IMR-90 (cell line): Measurements from ENCODE around the gene GGA2. TPM values are rescaled to one million over a fixed set of nuclear protein-coding genes. Genes with fewer than 3 reads are reported as not detected.

Experiments
- ATAC-seq: fragments of 200-7000 bp; cut with Tn5 transposase; 2 replicates; pipeline ENCODE4 v1.9.1; 2020; ENCODE audit warnings: low read depth, mild to moderate bottlenecking, moderate library complexity
- BruUV-seq: library from RNA; stranded (reverse); fragments of 400-500 nt; replicated peaks from 2 replicates; lab custom pipeline; 2021; lab: Mats Ljungman, UMichigan
- CTCF ChIA-PET: fragments of 300-600 bp; formaldehyde crosslinking; extraction: SDS; loops from one replicate; lab custom pipeline; 2021; ENCODE audit warnings: antibody characterized with exemption; lab: Yijun Ruan, JAX
- POLR2A ChIA-PET: fragments of 300-600 bp; sonication (Branson Sonifier 250); formaldehyde crosslinking; loops from one replicate; lab custom pipeline; 2022; ENCODE audit warnings: antibody characterized with exemption; ENCODE audit not compliant: unreplicated experiment; lab: Charles Lee
- DNase-seq: peaks from one replicate; pipeline ENCODE4 v3.0.0; 2013
- H2AFZ ChIP-seq: replicated peaks from 2 replicates; pipeline ENCODE3; 2013; ENCODE audit warnings: low read length, mild to moderate bottlenecking; ENCODE audit not compliant: poor library complexity
- H2AK5ac ChIP-seq: 2 replicates; pipeline ENCODE4 v1.6.1; 2013; ENCODE audit warnings: low read depth, low read length, inconsistent platforms
- H2AK9ac ChIP-seq: replicated peaks from 2 replicates; pipeline ENCODE3; 2013; ENCODE audit warnings: mild to moderate bottlenecking, low read depth, low read length, moderate library complexity; ENCODE audit not compliant: poor library complexity
- H2BK120ac ChIP-seq: 2 replicates; pipeline ENCODE4 v1.6.1; 2013; ENCODE audit warnings: low read depth, low read length, inconsistent platforms
- H2BK15ac ChIP-seq: 3 replicates; pipeline ENCODE4 v1.6.1; 2013; ENCODE audit warnings: low read depth, low read length, inconsistent platforms
- H2BK20ac ChIP-seq: 2 replicates; pipeline ENCODE4 v1.6.1; 2013; ENCODE audit warnings: low read depth, mild to moderate bottlenecking, inconsistent platforms, low read length, moderate library complexity
- H2BK5ac ChIP-seq: 2 replicates; pipeline ENCODE4 v1.6.1; 2013; ENCODE audit warnings: mild to moderate bottlenecking, low read depth, low read length, inconsistent platforms; ENCODE audit not compliant: poor library complexity, severe bottlenecking
- H3K14ac ChIP-seq: replicated peaks from 2 replicates; pipeline ENCODE4 v1.6.1; 2013; ENCODE audit warnings: low read depth, low read length, inconsistent platforms
- H3K18ac ChIP-seq: 2 replicates; pipeline ENCODE4 v1.6.1; 2013; ENCODE audit warnings: low read depth, low read length, control low read depth
- H3K23ac ChIP-seq: 2 replicates; pipeline ENCODE4 v1.6.1; 2013; ENCODE audit warnings: low read depth, low read length, inconsistent platforms
- H3K27ac ChIP-seq: 2 replicates; pipeline ENCODE4 v1.5.1; 2013; ENCODE audit warnings: mild to moderate bottlenecking, control low read depth, low read length; ENCODE audit not compliant: insufficient read depth
- H3K27me3 ChIP-seq: 2 replicates; pipeline ENCODE4 v1.6.1; 2013; ENCODE audit warnings: low read length; ENCODE audit not compliant: control insufficient read depth, insufficient read depth
- H3K36me3 ChIP-seq: 2 replicates; pipeline ENCODE4 v1.6.1; 2013; ENCODE audit warnings: low read length, mixed read lengths; ENCODE audit not compliant: control insufficient read depth, insufficient read depth
- H3K4ac ChIP-seq: 2 replicates; pipeline ENCODE4 v1.6.1; 2013; ENCODE audit warnings: low read depth, low read length, inconsistent platforms
- H3K4me1 ChIP-seq: 2 replicates; pipeline ENCODE4 v1.6.1; 2013; ENCODE audit warnings: low read length, mixed read lengths; ENCODE audit not compliant: control insufficient read depth, insufficient read depth
- H3K4me2 ChIP-seq: 2 replicates; pipeline ENCODE4 v1.6.1; 2013; ENCODE audit warnings: low read depth, mild to moderate bottlenecking, control low read depth, low read length, moderate library complexity
- H3K4me3 ChIP-seq: 2 replicates; pipeline ENCODE4 v1.5.1; 2013; ENCODE audit warnings: low read depth, mild to moderate bottlenecking, control low read depth, low read length, moderate library complexity; ENCODE audit not compliant: insufficient read depth
- H3K56ac ChIP-seq: 2 replicates; pipeline ENCODE4 v1.6.1; 2013; ENCODE audit warnings: low read length, inconsistent platforms; ENCODE audit not compliant: insufficient read depth; ENCODE audit errors: extremely low read depth
- H3K79me1 ChIP-seq, 2 experiments: 2 replicates each; pipeline ENCODE4 v1.6.1; 2013; ENCODE audit warnings: low read length in 2 of 2, inconsistent platforms in 1 of 2, low read depth in 1 of 2
- H3K9ac ChIP-seq: 2 replicates; pipeline ENCODE4 v1.6.1; 2013; ENCODE audit warnings: low read depth, low read length, control low read depth
- H3K9me1 ChIP-seq: 2 replicates; pipeline ENCODE4 v1.6.1; 2013; ENCODE audit warnings: low read length, inconsistent platforms; ENCODE audit not compliant: insufficient read depth
- H3K9me3 ChIP-seq: 2 replicates; pipeline ENCODE4 v1.6.1; 2013; ENCODE audit warnings: low read length; ENCODE audit not compliant: control insufficient read depth, insufficient read depth
- H4K20me1 ChIP-seq: 2 replicates; pipeline ENCODE4 v1.6.1; 2013; ENCODE audit warnings: low read length, inconsistent platforms; ENCODE audit not compliant: insufficient read depth
- H4K5ac ChIP-seq: 2 replicates; pipeline ENCODE4 v1.6.1; 2013; ENCODE audit warnings: mild to moderate bottlenecking, low read depth, low read length, control low read depth
- H4K8ac ChIP-seq, 2 experiments: 2 replicates each; pipeline ENCODE4 v1.6.1; 2013; ENCODE audit warnings: low read depth in 2 of 2, low read length in 2 of 2, control low read depth in 1 of 2, inconsistent platforms in 1 of 2
- H4K91ac ChIP-seq: 2 replicates; pipeline ENCODE4 v1.6.1; 2013; ENCODE audit warnings: low read depth, low read length, inconsistent platforms; ENCODE audit not compliant: insufficient read depth
- BHLHE40 ChIP-seq: fragments of 150-350 bp; IDR thresholded peaks from 2 replicates; pipeline ENCODE4 v1.6.1; 2016; ENCODE audit warnings: mild to moderate bottlenecking, low read depth, low read length
- CEBPB ChIP-seq: IDR thresholded peaks from 2 replicates; pipeline ENCODE4 v1.6.1; 2012; ENCODE audit warnings: low read depth, low read length, improper control_type of control experiment
- POLR2A ChIP-seq: IDR thresholded peaks from 2 replicates; pipeline ENCODE4 v1.6.1; 2012; ENCODE audit warnings: mild to moderate bottlenecking, low read depth, low read length
- WGBS, 2 experiments: methylation state at CpG; one replicate each; pipeline versions ENCODE4 v1.1.5 to v1.1.7; 2013; ENCODE audit warnings: missing lambda C conversion rate in 2 of 2; ENCODE audit not compliant: insufficient read length in 1 of 2; ENCODE audit errors: extremely low coverage in 2 of 2; 5-methylcytosine and 5-hydroxymethylcytosine counted together
- dilution Hi-C: fragments of 300-500 bp; cut with HindIII; formaldehyde crosslinking; loops from one replicate; pipeline ENCODE4 v1.14.3; 2018; ENCODE audit warnings: low sequenced_read_pairs; ENCODE audit not compliant: unreplicated experiment
- in situ Hi-C: fragments of 300-500 bp; cut with MboI; formaldehyde crosslinking; loops from 3 replicates; pipeline ENCODE4 v1.14.3; 2019; ENCODE audit warnings: low sequenced_read_pairs, inconsistent platforms, mixed read lengths
- intact Hi-C: fragments of 100-400 bp; cut with micrococcal nuclease; formaldehyde crosslinking; loops from 2 replicates; pipeline ENCODE4 v1.10.0; 2022
- polyA plus RNA-seq, 3 experiments: library from polyadenylated mRNA; depleted of rRNA; stranded (reverse); fragments of >200 nt; gene quantifications; 2 replicates each; pipeline ENCODE4 v1.2.3, GENCODE V29; 2012; ENCODE audit warnings: low replicate concordance in 1 of 3
- total RNA-seq: library from RNA; depleted of rRNA; stranded (reverse); fragments of >200 nt; gene quantifications from 2 replicates; pipeline ENCODE4 v1.2.3, GENCODE V29; 2012

GGA2 gene
- total and polyA plus RNA-seq, 2 of the 4 experiments (the other 2 are of a cell fraction), result 16.5 to 30.1 TPM

DNA sequence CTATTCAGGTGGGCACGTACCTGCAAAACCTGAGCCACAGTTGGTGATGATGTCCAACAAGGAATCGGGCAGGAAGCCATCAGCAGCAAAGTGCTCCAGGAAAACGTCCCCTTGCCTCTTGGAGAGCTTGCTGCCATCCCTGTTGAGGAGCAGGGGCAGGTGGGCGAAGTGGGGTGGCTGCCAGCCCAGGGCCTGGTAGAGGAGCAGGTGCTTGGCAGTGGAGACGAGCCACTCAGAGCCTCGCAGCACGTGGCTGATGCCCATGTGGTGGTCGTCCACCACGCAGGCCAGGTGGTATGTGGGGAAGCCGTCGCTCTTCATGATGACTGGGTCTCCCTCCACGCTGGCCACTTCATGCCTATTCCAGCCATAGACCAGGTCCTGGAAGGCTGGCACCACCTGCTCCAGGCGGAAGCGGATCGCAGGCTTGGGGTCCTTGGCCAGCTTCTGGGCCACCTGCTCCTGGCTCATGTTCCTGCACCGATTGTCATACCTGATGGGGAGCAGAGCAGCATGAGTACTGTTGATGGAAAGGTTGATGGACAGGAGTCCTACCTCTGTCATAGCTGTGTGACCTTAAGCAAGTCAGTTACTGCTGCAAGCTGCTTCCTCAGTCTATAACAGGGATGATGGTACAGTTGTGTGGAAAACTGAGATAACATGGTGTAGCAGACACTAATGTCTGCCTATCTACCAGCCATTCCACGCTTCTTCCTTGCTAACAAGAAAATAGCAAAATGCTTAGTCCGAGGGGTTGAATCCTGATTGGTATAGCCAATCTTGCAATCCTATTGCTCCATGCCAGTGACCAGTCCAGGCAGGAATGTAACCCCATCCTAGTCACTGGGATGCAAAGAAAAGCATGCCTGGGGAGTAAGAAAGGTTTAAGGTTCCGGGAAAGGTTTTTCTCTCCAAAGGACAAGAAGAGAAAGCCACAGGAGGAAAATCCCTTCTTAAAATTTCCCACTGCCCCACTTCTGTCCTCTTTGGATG lies 24.9 kb upstream of the GGA2 start:
- no peak overlapping the region for H3K4me3 ChIP-seq
- no peak overlapping the region for H3K14ac ChIP-seq
- ATAC-seq, result peak; percentile 63
- no peak overlapping the region for H4K91ac ChIP-seq
- no peak overlapping the region for H2BK120ac ChIP-seq
- in situ Hi-C loops, result no loop called here
- H3K4me2 ChIP-seq, result no peak overlapping the region
- H4K8ac ChIP-seq, result no peak overlapping the region
- intact Hi-C loops, result no loop called here
- dilution Hi-C loops, result no loop called here
- no peak overlapping the region for H3K56ac ChIP-seq
- no peak overlapping the region for H3K27ac ChIP-seq
- H3K27me3 ChIP-seq, result no peaks in the 10 kb centered on the region
- WGBS, 2 experiments, result 94% methylated on average over 9 of the region's 19 CpGs; no CpG with 5 or more reads in 1 of the 2 experiments
- H2BK5ac ChIP-seq, result no peak overlapping the region
- no peaks in the 10 kb centered on the region for H3K9me3 ChIP-seq
- H2AK9ac ChIP-seq, result no peak overlapping the region
- no peak overlapping the region for H3K18ac ChIP-seq
- H2BK20ac ChIP-seq, result no peak overlapping the region
- no peak overlapping the region for H2AK5ac ChIP-seq
- H4K20me1 ChIP-seq, result no peaks in the 10 kb centered on the region; the same call in 1 of the 2 replicates
- peak; percentile 50 for DNase-seq
- CTCF ChIA-PET, result interaction anchor here (0.6 kb wide), 1 partner anchor 104 kb away, joined by 4 read pairs; no protein-coding TSS in a partner anchor
- H3K79me1 ChIP-seq, result peaks cover 11 to 28% of the 10 kb centered on the region in 2 experiments; a peak in 3 of 4 replicates
- POLR2A ChIA-PET, result no interaction called here
- peaks cover 38% of the 10 kb centered on the region for H3K36me3 ChIP-seq
- H3K23ac ChIP-seq, result no peak overlapping the region
- no peak overlapping the region for H2AFZ ChIP-seq
- no peak overlapping the region for H3K9ac ChIP-seq
- H3K4ac ChIP-seq, result no peak overlapping the region
- no peak overlapping the region for H4K5ac ChIP-seq
- peaks cover 13% of the 10 kb centered on the region for H3K9me1 ChIP-seq
- H3K4me1 ChIP-seq, result peaks cover 2% of the 10 kb centered on the region; the same call in 1 of the 2 replicates
- no peak overlapping the region for H2BK15ac ChIP-seq
- no TSS peak for BruUV-seq
- TF ChIP-seq BHLHE40 (no peak), POLR2A (no peak), CEBPB (peak; percentile 71)
